Astrocyte of the cerebellum (primary cell): ENCODE measurements around the gene DLL1.
"Not testable (repeated sequence)": the region's sequence is repeated elsewhere in the genome, so short reads cannot be mapped to it uniquely, and the experiment has no call there.

ENCODE experiments used
- DNase-seq: peaks from one replicate; pipeline ENCODE4 v3.0.0-alpha.2; 2011; ENCODE audit warnings: low read depth
- H3K4me3 ChIP-seq: 2 replicates; pipeline ENCODE4 v1.5.1; 2011; ENCODE audit warnings: mild to moderate bottlenecking, low read depth, low read length, moderate library complexity
- CTCF ChIP-seq: IDR thresholded peaks from 2 replicates; pipeline ENCODE4 v1.5.1; 2012; ENCODE audit warnings: low read length, low read depth, moderate library complexity, mild to moderate bottlenecking; ENCODE audit errors: missing control alignments
- in situ Hi-C: cut with HindIII; loops from 2 replicates; pipeline ENCODE4 v1.10.0; 2017; ENCODE audit warnings: low sequenced_read_pairs

DLL1 gene

GRCh38 chr6:170268216-170269129, 22.4 kb downstream of the DLL1 start:
- no peak overlapping the region for H3K4me3 ChIP-seq
- no peak for TF ChIP-seq CTCF
- DNase-seq, result no peak
- in situ Hi-C loops, result no loop called here

GRCh38 chr6:170267688-170268087, 23.2 kb downstream of the DLL1 start:
- no peak overlapping the region for H3K4me3 ChIP-seq
- TF ChIP-seq CTCF, result no peak
- in situ Hi-C loops, result no loop called here
- no peak for DNase-seq

- no peak overlapping the region for H3K4me3 ChIP-seq
- no peak for DNase-seq
- no peak for TF ChIP-seq CTCF
- in situ Hi-C loops, result no loop called here
Observed at GRCh38 chr6:170266061-170266825, 24.6 kb downstream of the DLL1 start.

GRCh38 chr6:170265655-170266054, 25.2 kb downstream of the DLL1 start:
- TF ChIP-seq CTCF, result no peak
- in situ Hi-C loops, result no loop called here
- H3K4me3 ChIP-seq, result no peak overlapping the region
- DNase-seq, result no peak

GRCh38 chr6:170264644-170265043, 26.2 kb downstream of the DLL1 start:
- in situ Hi-C loops, result not testable (repeated sequence)

GRCh38 chr6:170264086-170264485, 26.8 kb downstream of the DLL1 start:
- DNase-seq, result no peak
- in situ Hi-C loops, result no loop called here
- TF ChIP-seq CTCF, result no peak
- no peak overlapping the region for H3K4me3 ChIP-seq

More at GRCh38 chr6:170264644-170265043, 26.2 kb downstream of the DLL1 start:
- not testable (repeated sequence) for DNase-seq, H3K4me3 ChIP-seq

- in situ Hi-C loops, result no loop called here
- no peak for DNase-seq
- H3K4me3 ChIP-seq, result no peak overlapping the region
- TF ChIP-seq CTCF, result no peak
Observed at GRCh38 chr6:170263410-170263809, 27.5 kb downstream of the DLL1 start.
